Measurements from ENCODE around the gene TMPRSS6.
A peak's percentile ranks its signal among the peaks of the same experiment; 100 is the strongest.

Gene TMPRSS6

DNA sequence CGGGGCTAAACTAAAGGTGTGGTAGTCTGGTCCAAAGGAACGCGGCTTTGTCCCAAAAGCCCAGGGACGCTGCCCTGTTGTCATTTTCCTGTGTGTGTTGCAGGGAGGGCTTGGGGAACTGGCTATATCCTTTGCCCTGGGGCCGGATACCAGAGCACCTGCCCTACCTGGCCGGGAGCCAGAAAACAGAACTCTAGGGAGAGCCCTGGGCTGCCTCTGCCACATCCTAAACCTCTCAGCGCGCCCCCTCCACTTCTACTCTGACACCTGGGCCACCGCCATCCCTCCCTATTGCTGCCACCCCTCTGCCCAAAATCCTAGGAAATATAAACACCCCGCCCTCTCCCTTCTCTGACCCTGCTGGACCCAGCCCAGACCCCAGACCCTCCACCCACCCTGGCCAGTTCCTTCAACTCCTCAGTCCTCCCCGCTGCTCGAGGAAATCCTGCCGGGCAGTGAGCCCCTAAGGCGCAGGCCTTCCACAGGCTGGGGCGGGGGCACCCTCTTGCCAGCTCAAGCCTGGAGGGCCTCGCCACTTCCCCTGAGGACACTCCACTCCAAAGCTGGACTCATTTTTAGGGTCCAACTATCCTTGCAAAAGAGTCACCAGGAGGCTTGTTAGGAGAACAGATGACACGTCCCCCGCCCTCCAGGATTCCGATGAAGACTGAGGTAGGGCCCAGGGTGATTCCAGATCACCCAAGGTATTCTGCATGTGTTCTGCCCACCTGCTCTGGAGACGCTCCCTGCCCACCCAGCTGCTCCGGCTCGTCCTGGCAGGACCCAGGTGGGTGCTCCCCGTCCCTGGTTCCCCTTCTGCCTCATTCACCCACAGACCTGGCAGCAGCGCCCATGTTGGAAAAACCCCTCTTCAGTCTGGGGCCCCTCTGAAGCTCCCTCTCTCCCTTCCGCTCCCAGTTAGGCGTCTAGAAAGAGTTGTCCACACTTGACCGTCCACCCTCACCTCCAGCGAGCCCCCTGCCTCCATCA is 45.8 kb downstream of the TMPRSS6 start:
- DNase-seq, result no peak

DNA sequence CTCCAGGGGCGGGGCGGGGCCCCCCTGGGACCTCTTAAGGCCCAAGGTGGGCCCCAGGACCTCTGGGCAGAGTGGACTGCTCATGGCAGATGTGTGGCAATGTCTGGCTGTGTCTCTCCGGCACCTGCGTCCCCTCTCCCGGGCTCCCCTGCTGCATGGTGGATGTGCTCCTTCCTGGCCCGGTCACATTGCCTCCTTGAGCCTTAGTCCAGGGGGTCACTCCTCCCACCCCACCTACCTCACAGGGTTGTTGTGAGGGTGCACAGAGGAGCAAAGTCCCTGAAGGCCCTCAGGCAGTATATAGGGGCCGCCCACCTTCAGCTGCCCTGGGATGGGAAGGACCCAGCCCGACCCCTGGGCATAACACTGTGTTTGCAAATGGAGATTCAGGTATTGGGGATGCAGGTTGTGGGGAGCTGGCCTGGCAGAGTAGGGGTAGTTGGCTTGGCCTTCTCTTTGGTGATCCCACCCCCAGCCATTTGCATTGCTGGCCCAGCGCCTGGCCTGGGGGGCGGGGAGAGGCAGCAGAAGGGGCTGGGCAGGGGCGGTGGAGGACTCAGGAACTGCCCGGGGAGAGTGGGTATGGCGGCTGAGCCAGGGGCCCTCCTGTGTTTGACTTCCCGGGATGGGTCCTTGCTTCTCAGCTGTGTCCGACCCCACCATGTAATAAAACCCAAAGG is 46.7 kb downstream of the TMPRSS6 start:
- no peak for DNase-seq

DNA sequence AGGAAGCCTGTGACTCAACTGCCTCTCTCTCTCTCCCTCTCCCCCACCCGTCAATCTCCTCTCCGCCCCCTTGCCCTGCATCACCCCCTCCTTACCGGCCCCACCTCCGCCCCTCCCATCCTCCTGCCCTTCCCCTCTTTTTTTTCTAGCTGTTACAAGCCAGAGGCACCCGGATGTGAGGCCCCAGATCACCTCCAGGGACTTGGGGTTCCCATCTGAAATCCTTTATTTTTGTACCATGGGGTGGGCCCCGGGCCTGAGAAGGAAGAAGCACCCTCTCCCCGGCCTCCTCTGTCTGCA is 47.2 kb downstream of the TMPRSS6 start:
- DNase-seq, result no peak

DNA sequence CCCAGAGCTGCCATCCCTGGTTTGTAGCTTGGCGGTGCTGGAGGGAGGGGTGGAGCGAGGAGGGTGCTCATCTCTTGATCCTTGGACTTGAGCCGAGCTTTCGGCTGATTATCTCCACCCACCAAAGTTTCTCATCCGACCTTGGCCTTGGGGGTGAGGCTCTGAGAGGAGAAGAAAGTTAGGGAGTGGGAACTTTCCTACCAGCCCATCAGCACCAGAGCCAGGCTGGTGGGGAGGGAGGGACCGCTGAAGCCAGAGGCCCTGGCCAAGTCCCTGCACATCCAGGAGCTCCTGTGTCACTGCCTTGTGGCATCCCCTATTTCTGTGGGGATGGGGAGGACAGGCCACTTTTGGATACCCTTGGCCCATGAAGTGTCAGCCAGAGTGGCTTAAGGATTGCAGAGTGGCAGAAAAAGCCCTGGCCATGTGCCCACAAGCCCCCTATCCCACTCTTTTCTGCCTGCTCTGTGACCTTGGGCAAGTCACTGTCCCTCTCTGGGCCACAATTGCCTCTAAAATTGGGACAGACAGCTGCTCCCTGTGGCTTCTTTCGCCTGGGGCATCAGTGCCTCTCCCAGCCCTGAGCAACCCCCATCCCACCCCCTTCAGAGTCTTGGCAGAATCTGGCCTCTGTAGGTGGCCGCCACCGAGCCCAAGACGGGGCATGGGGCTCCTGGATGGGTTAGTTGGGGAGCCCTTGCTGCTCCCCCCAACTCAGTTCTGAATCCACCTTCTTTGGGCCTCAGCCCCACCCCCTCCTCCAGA is 47.7 kb downstream of the TMPRSS6 start:
- DNase-seq, result no peak

DNA sequence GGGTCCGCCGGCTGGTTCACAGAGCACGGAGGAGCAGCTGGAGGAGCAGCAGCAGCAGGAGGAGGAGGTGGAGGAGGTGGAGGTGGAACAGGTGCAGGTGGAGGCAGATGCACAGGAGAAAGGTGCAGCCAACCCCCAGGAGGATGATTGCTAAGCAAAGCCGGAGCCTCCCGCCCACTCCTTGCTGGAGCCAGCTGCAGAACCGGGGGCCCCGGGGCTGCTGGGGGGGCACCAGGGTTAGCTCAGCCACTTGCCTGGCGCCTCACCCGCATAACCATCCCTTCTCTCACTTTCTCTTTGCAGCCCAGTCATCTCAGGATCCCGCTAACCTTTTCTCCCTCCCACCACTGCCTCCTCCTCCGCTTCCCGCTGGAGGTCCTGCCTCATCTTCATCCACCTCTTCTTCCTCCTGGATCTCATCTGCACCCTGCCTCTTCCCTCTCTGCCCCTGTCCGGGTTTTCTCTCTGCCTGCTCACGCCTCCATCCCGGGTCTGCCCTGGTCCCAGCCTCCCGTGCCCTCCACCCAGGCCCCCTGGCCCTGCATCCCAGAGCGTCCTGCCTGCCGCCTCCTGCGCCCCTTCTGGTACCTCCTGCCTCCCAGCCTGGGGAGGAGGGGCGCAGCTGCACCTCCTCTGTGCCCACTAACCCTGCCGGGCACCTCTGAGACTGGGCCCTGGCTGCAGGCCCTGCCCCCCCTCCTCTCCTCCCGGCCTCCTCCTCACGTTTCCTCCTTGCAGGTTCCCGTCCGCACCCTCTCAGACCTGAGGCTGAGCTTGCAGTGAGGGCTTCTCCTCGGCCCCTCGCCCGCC is 48.5 kb downstream of the TMPRSS6 start:
- no peak for DNase-seq

DNA sequence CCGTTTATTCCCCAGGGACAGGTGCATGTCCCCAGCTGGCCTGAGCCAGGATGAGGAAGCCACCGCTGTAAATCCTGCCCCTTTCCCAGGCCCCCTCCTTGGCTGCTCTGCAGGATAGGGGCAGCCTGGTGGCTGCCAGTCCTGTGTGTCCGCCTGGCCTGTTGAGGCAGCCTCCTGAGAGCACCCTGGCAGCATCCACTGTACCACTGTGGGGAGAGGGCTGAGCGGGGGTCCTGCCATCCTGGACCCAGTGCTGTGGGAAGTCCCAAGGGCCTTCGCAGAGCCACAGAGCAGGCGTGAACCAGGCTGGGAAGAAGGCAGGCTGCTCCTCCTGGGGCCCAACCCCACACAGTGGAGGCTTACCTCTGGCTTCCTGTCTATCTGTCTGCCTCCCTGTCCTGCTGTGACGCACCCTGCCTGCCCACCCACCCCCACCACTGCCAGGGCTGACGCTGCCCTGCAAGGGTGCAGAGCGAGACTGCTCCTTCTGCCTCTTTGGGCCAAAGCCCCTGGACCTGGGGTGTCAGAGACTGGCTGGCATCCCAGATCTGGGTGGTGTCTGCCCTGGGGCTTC is 49.5 kb downstream of the TMPRSS6 start:
- no peak for DNase-seq

DNA sequence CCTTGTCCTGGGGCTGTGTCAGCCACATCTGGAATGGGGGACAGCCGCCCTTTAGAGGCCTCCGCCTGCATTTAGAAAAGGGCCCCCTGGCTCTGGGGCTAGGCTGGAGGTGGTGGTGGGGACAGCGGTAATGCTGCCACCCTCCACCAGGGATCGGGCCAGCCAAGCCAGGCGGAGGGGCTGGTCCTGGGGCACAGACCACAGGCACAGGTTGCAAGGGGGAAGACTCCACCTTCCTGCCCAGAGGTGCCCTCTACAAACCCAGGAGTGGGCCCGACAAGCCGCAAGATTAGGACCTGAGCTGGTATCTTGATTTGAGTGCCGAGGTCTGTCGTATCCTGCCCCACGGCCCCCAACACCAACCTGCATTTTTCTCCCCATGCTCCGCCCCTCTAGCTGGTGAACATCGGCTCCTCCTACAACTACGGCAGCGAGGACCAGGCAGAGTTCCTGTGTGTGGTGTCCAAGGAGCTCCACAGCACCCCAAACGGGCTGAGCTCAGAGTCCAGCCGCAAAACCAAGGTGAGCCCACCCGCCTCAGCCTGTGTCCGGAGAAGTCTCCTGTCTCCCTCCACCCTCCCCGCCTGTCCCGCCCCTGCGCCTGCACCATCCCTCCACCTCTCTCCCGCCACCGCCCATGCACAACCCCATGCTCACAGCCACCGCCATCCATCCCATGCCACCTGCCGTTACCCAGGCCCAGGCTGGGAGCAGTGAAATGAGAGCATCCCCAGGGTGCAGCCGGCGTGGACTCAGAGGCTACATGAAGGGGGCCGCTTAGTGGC is 50.4 kb downstream of the TMPRSS6 start:
- DNase-seq, result no peak

DNA sequence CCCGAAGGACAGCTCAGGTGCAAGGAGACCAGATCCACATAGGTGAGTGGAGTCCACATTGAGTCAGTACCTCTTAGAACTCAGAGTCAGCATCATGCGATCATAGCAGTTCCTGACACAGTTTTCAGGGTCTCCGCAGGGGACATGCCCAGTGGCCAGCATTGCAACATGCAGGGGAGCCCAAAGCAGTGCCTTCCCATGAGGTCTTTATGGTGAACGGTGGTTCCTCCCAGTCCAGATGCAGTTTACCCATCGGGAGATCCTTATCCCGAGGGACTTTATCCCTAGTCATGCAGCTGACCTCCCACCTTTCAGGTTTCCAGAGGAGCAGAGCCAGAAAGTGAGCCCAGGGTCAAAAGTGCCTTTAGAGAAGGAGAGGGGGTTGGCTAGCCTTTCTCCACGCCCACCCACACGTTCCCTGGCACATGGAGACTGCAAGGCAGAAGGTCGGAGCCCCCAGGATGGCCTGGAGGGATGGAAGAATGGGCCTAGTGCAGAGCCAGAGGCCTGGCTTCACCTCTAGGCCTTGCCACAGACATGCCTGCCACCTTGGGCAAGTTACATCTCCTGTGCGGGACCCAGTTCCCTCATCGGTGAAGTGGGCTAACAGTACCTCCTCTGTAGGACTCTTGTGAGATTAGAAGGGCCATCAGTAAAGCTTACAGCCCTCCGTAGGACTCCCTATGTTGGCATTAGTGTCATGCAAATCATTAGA is 51.6 kb downstream of the TMPRSS6 start:
- no peak for DNase-seq

DNA sequence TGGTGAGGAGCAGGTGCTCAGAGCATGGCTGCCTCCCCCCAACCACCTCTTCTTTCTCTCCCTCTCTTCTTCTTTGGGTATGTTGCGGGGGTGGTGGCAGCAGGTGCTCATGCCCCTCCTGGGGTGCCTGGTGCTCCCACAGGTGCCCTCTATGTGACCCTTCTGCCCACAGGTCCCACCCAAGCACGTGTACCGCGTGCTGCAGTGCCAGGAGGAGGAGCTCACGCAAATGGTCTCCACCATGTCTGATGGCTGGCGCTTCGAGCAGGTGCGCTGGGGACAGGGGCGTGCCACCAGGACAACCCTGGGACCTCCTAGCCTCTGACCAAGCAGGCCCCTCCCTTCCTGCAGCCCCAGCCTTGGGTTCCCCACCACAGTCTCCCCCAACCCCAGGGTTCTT is 52.3 kb downstream of the TMPRSS6 start:
- no peak for DNase-seq

DNA sequence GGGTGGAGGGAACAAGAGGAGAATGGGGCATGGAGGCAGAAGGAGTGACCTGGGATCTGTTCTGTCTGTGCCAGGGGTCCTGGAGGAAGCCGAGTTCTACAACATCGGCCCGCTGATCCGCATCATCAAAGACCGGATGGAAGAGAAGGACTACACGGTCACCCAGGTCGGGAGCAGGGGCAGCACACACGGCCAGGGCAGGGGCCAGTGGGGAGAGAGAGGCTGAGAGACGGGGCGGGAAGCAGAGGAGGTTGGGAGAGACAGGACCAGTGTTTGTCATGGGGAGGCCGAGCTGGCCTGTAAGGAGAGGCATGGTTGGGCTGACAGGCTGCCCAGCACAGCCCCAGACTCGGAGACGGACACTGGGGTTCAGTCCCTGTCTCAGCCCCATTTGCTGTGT is 53.3 kb downstream of the TMPRSS6 start:
- no peak for DNase-seq

DNA sequence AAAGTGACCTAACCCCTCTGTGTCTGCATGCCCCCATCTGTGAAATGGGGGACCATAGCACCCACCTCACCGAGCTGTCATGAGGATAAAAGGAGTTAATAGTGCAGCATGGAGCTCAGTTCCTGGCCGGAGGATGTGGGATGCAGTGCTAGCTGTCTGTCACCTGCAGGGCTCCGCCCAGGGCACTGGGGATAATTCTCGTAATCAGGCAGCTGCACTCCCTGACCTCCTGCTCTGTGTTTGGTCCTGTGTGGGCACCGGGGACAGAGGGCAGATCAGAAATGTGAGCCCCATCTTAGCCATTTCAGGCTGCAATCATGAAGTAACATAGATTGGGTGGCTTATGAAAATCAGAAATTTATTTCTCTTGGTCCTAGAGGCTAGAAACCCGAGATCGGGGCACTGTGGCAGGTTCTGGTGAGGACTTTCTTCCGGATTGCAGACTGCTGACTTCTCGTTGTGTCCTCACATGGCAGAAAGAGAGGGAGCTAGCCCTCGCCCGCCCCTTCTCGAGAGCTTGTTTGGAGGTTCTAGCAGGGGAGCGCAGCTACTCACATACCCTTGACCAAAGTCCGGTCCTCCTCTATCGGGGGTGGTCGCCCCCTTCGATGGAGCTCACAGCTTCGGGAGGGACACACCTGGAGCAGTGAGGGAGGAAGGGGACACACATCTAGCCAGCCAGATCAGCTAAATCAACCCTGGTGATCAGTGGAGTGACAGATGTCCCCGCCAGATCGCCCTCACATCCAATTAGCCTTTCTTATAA is 54.7 kb downstream of the TMPRSS6 start:
- no peak for DNase-seq

DNA sequence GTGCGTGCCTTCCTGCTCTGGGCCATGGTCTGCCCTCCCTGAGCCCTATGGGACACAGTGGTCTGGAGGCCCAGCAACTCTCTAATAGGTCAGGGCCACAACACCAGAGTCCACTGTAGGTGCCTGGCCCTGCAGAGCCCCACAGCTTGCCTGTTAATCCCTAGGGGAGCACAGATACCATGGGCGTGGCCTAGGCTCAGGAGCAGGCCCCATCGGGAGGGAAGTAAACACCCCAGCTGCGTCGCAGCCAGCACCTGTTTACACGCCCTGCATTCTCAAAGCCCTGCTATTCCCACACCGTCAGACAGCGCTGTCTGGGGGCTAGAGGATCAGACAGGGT is 55.5 kb downstream of the TMPRSS6 start:
- no peak for DNase-seq

DNA sequence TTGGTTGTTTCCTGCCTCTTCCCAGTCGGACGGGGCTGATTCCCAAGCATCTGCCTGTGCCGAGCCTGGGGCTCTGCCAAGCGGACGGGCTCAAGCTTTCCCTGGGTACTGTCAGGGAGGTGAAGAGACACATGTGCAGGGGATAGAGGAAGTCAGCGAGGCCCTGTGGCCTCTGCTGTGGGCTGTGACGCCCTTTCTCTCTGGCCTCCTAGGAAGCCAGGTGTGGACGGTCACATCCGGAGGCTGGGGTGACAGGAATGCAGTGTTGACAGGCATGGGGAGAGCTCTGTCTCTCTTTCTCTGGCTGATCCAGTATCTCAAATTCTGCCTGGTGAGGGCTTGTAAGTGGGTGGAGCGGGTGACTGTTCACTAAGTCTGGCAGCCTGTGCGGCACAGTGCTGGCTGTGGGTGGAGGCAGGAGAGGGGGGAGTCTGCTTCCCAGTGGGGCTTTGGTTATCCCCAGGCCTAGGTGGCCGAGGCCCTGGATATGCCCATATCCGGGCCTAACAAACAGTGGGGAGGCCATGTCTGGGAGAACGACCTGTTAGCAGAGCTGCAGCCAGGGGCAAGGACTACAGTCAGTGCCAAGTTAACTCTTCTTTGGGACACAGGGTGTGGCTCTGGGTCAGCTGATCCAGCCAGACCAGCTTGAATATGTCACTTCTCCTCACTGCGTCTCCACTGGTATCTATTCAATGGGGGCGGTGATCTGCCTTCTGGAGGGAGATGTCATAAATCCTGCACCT is 56.0 kb downstream of the TMPRSS6 start:
- DNase-seq, result peak; percentile 34

DNA sequence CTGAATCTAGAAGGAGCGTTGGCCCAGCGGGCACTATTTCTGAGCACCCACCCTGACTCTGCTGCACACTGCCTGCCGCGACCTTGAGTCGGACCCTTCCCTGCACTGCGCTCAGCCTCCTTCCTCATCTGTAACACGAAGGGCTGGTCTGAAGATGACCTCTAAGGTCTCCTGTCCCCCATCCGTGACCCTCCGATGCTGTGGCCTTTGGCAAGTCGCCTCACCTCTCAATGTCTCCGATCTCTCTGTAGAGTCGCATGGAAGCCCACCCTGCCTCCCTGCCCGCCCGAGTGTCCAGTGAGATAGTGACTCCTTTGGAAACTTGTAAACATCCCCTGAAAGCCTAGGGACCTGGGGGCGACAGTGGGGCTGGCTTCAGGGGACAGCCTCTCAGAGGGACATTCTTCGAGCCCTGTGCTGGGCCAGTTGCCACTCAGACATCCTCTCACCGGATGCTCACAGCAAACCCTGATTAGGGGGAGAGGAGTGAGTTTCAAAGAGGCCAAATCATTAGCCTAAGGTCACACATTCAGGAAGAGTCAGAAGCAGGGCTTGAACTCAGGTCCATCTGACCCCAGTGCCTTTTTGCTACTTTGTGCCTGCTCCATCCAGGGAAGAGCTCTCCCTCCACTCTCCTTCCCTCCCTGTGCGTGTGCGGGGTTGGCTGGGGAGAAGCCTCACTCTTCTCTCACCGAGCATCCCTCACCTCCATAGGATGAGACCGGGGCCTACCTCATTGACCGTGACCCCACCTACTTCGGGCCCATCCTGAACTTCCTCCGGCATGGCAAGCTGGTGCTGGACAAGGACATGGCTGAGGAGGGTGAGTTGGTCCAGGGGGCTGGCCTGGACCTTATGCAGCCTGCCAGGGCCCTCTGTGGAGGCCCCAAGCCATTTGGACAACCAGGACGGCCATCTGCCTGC is 56.9 kb downstream of the TMPRSS6 start:
- no peak for DNase-seq

DNA sequence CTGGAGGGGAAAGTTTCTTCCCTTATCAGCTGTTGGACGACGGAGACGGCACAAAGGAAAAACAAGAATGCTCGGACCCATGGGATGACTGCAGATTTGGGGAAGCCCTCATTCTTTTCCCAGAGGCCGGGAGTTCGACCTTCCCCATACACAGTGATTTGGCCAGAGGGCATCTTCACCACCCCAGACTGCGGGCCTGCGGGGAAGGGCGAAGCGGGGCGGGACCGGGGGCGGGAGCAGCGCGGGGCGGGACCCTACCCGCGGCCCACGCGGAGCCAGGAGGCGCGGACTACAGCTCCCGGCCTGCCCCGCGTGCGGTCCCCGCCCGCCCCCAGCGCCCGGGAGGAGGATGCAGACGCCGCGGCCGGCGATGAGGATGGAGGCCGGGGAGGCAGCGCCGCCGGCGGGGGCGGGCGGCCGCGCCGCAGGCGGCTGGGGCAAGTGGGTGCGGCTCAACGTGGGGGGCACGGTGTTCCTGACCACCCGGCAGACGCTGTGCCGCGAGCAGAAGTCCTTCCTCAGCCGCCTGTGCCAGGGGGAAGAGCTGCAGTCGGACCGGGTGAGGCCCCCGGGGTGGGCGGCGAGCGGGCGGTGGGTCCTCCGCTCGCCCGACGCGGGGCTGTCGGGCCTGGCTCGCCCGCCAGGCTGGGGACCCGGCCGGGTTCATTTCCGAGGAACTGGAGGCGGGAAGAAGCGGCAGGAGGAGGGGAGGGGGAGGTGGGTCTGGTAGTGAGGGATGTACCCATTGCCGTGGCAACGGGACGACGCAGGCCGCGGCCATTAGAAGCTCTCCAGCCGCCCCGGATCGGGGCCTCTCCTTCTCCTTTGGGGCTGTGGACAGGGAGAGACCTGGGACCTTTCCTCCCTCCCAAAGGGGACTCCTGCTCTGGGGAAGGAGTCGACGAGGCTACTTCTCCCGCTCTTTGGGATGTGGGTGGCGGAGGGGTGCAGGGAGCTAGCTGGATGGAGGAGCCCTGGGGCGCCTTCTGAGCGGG is 57.8 kb downstream of the TMPRSS6 start, which contains the start of gene KCTD17:
KCTD17 (plus strand) TSS at position 352 of the 995 bp plus-strand sequence; CDS start at position 371, 19 bp downstream.
- DNase-seq, result peak; percentile 58

DNA sequence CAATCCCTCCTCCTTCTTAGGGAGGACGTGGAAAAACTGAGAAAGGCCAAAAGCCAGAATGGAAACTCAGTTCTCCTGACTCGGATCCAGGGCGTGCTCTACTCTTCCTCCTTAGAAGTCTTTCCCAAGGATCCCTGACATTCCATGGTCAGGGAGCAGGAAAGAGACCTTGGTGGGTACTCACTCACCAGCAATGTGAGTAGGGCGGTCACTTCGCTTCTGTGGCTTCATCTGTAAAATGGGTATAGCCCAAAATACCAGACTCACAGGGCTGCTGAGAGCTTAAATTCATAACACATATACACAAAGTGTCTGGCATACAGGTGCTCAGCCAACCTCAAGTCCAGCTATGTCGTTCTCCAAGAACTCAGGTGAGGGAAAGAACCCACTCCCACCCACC is 58.6 kb downstream of the TMPRSS6 start:
- DNase-seq, result no peak

DNA sequence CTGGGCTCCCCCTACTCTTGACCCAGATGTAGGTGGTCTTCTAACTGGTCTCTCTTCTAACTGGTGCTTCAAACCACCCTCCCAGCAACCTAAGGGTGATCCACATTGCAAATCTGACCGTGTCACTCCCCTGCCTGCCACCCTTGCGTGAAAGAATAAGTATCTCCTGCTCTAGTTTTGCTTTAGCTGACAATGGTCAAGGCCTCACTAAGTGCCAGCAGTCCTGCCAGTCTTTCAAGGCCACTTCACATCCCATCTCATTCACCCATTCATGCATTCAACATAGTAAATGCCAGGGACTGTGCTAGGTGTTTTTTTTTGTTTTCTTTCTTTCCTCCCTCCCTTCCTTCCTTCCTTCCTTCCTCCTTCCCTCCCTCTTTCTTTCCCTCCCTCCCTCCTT is 60.3 kb downstream of the TMPRSS6 start:
- DNase-seq, result no peak
